ENCODE measurements around the gene CAPN13.

DNA sequence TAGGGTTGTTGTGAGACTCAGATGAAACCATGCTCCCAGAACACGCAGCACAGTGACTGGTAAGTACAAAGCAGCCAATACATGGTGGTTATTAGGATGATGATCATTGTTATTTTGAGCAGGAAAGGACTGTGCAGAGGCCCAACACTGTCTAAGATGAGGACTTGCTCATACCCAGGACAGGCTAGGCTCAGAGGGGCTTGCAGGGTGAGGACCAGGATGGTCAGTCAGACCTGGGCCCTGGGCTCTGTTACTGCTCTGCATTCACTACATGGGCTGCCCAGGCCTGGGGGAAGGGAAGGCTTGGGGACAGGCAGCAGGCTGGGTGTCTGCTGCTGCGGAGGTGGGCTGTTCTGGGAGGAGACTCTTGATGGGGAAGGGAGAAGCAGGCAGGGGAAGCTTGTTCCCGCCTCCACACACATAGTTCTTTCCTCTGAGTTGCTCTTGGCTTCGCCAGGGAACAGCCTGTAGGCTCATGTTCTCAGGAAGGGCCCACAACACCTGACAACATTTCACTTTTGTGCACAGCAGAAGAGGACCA is 17.5 kb downstream of the CAPN13 start:
- TF ChIP-seq, protein P1, sequence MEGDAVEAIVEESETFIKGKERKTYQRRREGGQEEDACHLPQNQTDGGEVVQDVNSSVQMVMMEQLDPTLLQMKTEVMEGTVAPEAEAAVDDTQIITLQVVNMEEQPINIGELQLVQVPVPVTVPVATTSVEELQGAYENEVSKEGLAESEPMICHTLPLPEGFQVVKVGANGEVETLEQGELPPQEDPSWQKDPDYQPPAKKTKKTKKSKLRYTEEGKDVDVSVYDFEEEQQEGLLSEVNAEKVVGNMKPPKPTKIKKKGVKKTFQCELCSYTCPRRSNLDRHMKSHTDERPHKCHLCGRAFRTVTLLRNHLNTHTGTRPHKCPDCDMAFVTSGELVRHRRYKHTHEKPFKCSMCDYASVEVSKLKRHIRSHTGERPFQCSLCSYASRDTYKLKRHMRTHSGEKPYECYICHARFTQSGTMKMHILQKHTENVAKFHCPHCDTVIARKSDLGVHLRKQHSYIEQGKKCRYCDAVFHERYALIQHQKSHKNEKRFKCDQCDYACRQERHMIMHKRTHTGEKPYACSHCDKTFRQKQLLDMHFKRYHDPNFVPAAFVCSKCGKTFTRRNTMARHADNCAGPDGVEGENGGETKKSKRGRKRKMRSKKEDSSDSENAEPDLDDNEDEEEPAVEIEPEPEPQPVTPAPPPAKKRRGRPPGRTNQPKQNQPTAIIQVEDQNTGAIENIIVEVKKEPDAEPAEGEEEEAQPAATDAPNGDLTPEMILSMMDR (IDR thresholded peaks at IDR 0.05), result no peak
- TF ChIP-seq EZH2phosphoT487 (IDR thresholded peaks at IDR 0.05), result no peak
- no peak for TF ChIP-seq EZH2 (IDR thresholded peaks at IDR 0.05)
